Left lung (tissue), 10 donors: ENCODE results near the gene SPOP. TPM values are rescaled to one million over a fixed set of nuclear protein-coding genes. Genes with fewer than 3 reads are reported as not detected.

Source experiments
- ATAC-seq: fragments of 200-7000 bp; cut with Tn5 transposase; one replicate; pipeline ENCODE4 v1.9.1; 2020; ENCODE audit warnings: moderate library complexity
- DNase-seq, 4 donors: peaks; one replicate each; pipeline ENCODE4 v3.0.0-alpha.2; 2013 to 2020
- H3K27ac ChIP-seq, 2 donors: fragments of 200-600 bp; sonication (generic) in 1 of 2; one replicate each; pipeline versions ENCODE4 v1.5.0 to v1.8.0; 2020 to 2021
- H3K27me3 ChIP-seq, 2 donors: fragments of 200-600 bp; sonication (generic) in 1 of 2; one replicate each; pipeline versions ENCODE4 v1.5.0 to v1.8.0; 2020 to 2021
- H3K36me3 ChIP-seq, 2 donors: fragments of 200-600 bp; sonication (generic) in 1 of 2; one replicate each; pipeline versions ENCODE4 v1.5.0 to v1.8.0; 2020 to 2021
- H3K4me1 ChIP-seq, 2 donors: fragments of 200-600 bp; one replicate each; pipeline ENCODE4 v1.8.0; 2021
- H3K4me3 ChIP-seq, 2 donors: fragments of 200-600 bp; sonication (generic) in 1 of 2; one replicate each; pipeline versions ENCODE4 v1.5.0 to v1.8.0; 2020 to 2021; ENCODE audit warnings: mild to moderate bottlenecking in 1 of 2
- H3K9me3 ChIP-seq, 2 donors: fragments of 200-600 bp; sonication (generic) in 1 of 2; one replicate each; pipeline versions ENCODE4 v1.5.0 to v1.8.0; 2020 to 2021
- intact Hi-C, 2 donors: fragments of 100-400 bp; cut with DNase I; formaldehyde crosslinking; loops; one replicate each; pipeline versions ENCODE4 v1.11.2 to v1.14.2; 2022
- polyA plus RNA-seq, 6 donors: library from polyadenylated mRNA; unstranded; fragments of 120-200 nt; gene quantifications; one replicate each; pipeline ENCODE4 v1.2.1, GENCODE V29; 2013; ENCODE audit not compliant: insufficient read length in 6 of 6
- total RNA-seq, 2 donors: library from RNA; stranded (reverse); fragmentation: NEBNext Ultra II Directional; extraction: Animal tissue kit (Norgen Biotek cat#: 25700); gene quantifications; one replicate each; pipeline ENCODE4 v1.2.1, GENCODE V29; 2021
- TF ChIP-seq, protein P1 (sequence below), 2 donors: fragments of 200-600 bp; sonication (generic) in 1 of 2; IDR thresholded peaks; one replicate each; pipeline versions ENCODE4 v1.5.0 to v1.8.0; 2021; ENCODE audit warnings: antibody characterized with exemption in 2 of 2
- donor health status: DM: no; HTN: yes; CAD: no.
- donor health status: DM: no; HTN: no; CAD: no.

Gene SPOP
- total and polyA plus RNA-seq, 8 donors, result 68.7 to 89.6 (median 79.1) TPM

DNA sequence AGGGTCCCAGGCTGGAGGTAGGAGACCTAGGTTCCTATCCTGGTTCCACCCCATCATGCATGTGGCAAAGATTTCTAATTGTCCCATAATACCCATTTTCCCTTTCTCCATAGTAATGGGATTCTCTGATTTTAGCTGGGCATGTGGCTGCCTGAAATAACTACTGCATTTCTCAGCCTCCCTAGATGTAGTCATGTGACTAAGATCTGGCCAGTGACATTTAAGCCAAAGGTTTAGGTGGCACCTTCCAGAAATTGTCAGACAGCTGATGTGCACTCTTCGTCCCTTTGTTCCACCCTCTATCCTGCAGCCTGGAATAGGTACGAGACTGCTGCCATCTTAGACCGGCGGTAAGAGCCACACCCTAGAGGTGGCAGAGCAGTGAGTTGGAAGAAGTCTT is 94.0 kb downstream of the SPOP start:
- ATAC-seq, result no peak
- intact Hi-C loops, result no loop called here
- no peaks in the 10 kb centered on the region for H3K9me3 ChIP-seq

DNA sequence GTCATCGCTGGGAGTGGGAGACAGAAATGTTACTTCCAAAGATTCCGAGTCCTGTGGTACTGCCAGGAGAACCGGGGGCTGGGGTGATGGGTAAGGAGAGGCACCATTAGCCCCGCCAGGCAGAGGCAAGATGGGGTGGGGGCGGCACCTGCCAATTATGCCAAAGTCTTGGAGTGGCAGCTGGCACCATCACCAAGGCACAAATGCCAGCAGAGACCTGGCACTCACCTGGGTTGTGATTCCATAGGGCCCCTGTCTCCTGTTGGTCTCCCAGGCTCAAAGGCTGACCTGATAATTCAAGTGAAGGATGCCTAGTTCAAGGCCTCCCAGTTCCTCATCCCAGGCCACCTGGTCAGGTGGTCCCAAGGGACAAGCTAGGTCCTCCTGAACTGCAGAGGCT is 94.7 kb downstream of the SPOP start:
- TF ChIP-seq, protein P1, sequence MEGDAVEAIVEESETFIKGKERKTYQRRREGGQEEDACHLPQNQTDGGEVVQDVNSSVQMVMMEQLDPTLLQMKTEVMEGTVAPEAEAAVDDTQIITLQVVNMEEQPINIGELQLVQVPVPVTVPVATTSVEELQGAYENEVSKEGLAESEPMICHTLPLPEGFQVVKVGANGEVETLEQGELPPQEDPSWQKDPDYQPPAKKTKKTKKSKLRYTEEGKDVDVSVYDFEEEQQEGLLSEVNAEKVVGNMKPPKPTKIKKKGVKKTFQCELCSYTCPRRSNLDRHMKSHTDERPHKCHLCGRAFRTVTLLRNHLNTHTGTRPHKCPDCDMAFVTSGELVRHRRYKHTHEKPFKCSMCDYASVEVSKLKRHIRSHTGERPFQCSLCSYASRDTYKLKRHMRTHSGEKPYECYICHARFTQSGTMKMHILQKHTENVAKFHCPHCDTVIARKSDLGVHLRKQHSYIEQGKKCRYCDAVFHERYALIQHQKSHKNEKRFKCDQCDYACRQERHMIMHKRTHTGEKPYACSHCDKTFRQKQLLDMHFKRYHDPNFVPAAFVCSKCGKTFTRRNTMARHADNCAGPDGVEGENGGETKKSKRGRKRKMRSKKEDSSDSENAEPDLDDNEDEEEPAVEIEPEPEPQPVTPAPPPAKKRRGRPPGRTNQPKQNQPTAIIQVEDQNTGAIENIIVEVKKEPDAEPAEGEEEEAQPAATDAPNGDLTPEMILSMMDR (IDR thresholded peaks at IDR 0.05), result no peak
- DNase-seq, result no peak
- Histone ChIP-seq H3K9me3 (no peaks in the 10 kb centered on the region), H3K27me3 (no peaks in the 10 kb centered on the region), H3K36me3 (no peaks in the 10 kb centered on the region), H3K27ac (no peak overlapping the region), H3K4me1 (no peaks in the 10 kb centered on the region), H3K4me3 (no peak overlapping the region)
- intact Hi-C loops, result no loop called here
- no peak for ATAC-seq

More for the DNA sequence above, 94.0 kb downstream of the SPOP start:
- TF ChIP-seq, protein P1 (IDR thresholded peaks at IDR 0.05), result no peak
- Histone ChIP-seq H3K4me3 (no peak overlapping the region), H3K27ac (no peak overlapping the region), H3K27me3 (no peaks in the 10 kb centered on the region), H3K4me1 (no peaks in the 10 kb centered on the region), H3K36me3 (no peaks in the 10 kb centered on the region)
- no peak for DNase-seq

DNA sequence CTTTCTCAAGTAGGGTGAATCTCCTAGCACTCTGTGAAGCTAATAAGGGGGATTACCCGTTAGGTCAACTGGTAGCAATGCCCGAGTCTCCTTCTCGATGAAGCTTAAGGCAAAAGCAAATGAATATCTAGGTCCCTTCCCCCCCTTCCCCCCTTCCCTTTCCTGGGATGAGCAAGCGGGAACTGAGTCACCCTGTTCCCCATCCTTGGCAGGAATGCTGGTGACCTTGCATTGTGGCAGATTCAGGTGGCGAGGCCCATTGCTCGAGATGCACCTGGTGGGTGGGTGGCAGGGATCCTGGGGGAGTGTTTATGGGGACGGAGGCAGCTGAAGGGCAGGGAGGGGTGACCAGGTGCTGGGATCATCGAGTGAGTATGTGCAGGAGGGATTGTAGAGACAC is 95.1 kb downstream of the SPOP start:
- Histone ChIP-seq H3K27me3 (peaks cover 0 to 3% of the 10 kb centered on the region in 2 donors), H3K4me3 (no peak overlapping the region), H3K27ac (no peak overlapping the region), H3K9me3 (no peaks in the 10 kb centered on the region), H3K36me3 (no peaks in the 10 kb centered on the region), H3K4me1 (no peaks in the 10 kb centered on the region)
- TF ChIP-seq, protein P1 (IDR thresholded peaks at IDR 0.05), result no peak
- DNase-seq, result no peak
- intact Hi-C loops, result no loop called here
- ATAC-seq, result no peak

DNA sequence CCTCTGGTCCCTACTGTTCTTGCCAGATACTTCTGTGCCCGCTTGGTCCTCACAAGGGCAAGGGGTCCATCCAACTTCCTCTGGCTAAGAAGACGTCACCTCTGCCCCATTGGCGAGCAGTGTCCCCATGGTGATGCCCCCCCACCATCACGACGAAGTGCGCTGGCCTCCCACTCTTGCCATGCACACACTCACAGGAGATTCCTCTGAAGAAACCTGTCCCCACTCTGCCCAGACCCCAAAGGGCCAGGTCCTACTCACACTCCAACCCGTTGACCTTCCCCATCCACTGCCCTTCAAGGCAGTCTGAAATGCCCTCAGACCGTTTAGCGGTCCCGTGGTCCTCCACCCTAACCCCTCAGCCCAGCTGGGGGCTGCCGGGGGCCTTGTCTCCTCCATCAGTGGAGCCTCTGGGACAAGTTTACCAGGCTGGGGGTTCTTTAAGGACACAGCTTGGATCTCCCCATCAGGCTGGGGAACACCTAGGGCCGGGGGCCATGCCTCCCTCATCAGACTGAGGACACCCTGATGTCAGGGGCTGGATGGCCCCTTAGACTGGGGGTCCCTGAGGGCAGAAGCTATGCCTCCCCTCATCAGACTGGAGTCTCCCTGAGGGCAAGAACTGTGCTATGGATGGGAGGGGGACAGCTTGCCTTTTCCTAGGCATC is 95.7 kb downstream of the SPOP start:
- Histone ChIP-seq H3K4me1 (peaks cover 3% of the 10 kb centered on the region in 2 donors), H3K27ac (no peak overlapping the region), H3K36me3 (no peaks in the 10 kb centered on the region), H3K9me3 (no peaks in the 10 kb centered on the region), H3K27me3 (peaks cover 0 to 9% of the 10 kb centered on the region in 2 donors), H3K4me3 (no peak overlapping the region)
- DNase-seq (no peak), ATAC-seq (no peak)
- TF ChIP-seq, protein P1 (IDR thresholded peaks at IDR 0.05), result no peak
- intact Hi-C loops, result no loop called here

DNA sequence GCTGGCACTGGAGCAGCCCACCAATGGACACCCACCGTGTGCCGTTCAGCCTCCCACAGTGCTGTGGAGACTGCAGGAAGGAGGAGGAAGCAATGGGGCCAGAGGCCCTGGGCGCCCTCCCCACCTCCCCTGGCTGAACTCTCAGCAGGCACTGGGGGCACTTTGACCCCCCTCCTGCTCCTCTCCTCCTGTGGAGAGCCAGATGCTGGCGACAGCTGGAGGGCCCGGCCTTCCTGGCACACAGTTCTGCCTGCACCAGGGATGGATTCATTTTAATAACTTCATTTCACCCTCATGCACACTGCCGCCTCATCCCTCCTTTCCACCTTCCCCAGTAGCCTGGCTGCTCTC is 96.3 kb downstream of the SPOP start:
- ATAC-seq (no peak), DNase-seq (no peak)
- Histone ChIP-seq H3K27me3 (peaks cover 0 to 14% of the 10 kb centered on the region in 2 donors), H3K27ac (no peak overlapping the region), H3K4me1 (peaks cover 5 to 9% of the 10 kb centered on the region in 2 donors), H3K9me3 (no peaks in the 10 kb centered on the region), H3K4me3 (no peak overlapping the region), H3K36me3 (no peaks in the 10 kb centered on the region)
- TF ChIP-seq, protein P1 (IDR thresholded peaks at IDR 0.05), result no peak
- intact Hi-C loops, result no loop called here
